ENCODE measurements around the gene LRPPRC. TPM values are rescaled to one million over a fixed set of nuclear protein-coding genes. Genes with fewer than 3 reads are reported as not detected.

LRPPRC gene
- total RNA-seq, 2 donors from 2014 or later, result 117 to 135 TPM

DNA sequence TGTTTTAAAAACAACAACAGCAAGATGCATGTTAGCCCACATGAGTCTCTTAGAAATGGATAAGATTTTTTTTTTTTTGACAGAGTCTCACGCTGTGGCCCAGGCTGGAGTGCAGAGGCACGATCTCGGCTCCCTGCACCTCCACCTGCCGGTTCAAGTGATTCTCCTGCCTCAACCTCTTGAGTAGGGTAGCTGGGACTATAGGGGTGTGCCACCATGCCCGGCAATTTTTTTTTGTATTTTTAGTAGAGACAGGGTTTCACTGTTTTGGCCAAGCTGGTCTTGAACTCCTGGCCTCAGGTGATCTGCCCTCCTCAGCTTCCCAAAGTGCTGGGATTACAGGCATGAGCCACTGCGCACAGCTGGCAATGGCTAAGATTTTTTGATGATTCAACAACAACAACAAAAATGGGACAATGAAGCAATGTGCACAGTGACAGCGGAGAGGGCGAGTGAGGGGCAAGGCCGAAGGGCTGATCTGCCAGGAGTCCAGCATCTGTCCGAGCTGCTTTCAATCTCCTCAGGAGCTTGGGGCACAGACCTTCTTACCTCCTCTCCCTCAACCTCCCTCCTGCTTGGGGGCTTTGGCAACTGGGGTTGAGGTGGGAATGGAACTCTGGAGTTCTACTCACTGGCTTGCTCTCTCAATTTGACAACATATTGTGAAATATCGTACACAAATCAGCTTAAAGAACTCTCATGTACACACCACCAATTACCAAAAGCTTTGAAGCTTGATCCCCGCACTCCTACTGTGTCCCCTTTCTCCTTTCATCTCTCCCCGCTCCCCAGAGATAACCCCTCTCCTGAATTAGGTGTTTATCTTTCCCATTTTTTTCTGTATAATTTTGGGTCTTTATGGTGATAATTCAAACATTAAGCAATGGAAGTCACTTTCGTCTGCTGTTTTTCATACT, 153.6 kb downstream of the LRPPRC start:
- H3K9me3 Mint-ChIP-seq, result no peaks in the 10 kb centered on the region

DNA sequence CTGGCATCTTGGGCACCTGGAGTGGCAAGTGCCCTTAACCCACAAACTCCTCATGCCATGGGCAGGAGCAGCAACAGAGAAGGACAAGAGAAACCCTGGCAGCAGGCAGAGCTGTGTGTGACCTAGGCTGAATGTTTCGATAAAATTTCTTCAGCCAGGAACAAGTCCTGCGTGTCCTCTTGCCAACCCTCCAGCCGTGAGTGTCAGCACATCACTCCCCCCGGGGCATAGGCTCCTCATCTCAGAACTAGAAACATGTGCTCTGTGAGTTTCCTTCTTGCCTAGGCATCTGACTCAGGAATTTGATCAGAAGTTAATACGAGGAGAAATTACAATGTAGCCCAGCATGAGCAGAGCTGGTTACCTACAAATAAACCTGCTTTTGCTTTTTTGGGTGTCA, 154.8 kb downstream of the LRPPRC start:
- no peak overlapping the region for H3K27ac ChIP-seq (ENCODE audit: low read depth, low read length)
- H3K4me1 ChIP-seq (ENCODE audit: control insufficient read depth, insufficient read depth, low read length), result no peaks in the 10 kb centered on the region
- no peaks in the 10 kb centered on the region for H3K36me3 ChIP-seq (ENCODE audit: control insufficient read depth, insufficient read depth, low read length)
- no peak for DNase-seq
- TF ChIP-seq, protein P1, sequence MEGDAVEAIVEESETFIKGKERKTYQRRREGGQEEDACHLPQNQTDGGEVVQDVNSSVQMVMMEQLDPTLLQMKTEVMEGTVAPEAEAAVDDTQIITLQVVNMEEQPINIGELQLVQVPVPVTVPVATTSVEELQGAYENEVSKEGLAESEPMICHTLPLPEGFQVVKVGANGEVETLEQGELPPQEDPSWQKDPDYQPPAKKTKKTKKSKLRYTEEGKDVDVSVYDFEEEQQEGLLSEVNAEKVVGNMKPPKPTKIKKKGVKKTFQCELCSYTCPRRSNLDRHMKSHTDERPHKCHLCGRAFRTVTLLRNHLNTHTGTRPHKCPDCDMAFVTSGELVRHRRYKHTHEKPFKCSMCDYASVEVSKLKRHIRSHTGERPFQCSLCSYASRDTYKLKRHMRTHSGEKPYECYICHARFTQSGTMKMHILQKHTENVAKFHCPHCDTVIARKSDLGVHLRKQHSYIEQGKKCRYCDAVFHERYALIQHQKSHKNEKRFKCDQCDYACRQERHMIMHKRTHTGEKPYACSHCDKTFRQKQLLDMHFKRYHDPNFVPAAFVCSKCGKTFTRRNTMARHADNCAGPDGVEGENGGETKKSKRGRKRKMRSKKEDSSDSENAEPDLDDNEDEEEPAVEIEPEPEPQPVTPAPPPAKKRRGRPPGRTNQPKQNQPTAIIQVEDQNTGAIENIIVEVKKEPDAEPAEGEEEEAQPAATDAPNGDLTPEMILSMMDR (conservative IDR thresholded peaks at IDR 0.05), result no peak
- WGBS, 2 experiments (ENCODE audit: insufficient coverage in 1 of 2, insufficient read length in 1 of 2), result 82 to 92% methylated on average over 5 of the region's 5 CpGs
- H3K4me3 Mint-ChIP-seq, result no peak overlapping the region
- H3K27me3 ChIP-seq (ENCODE audit: control insufficient read depth, insufficient read depth, low read length, poor library complexity, severe bottlenecking), result peaks cover 2% of the 10 kb centered on the region
- H3K9me3 Mint-ChIP-seq, result no peaks in the 10 kb centered on the region
- no peaks in the 10 kb centered on the region for H3K9me3 ChIP-seq (ENCODE audit: control insufficient read depth, low read length)
- no peak overlapping the region for H3K27ac Mint-ChIP-seq
- no peaks in the 10 kb centered on the region for H3K36me3 Mint-ChIP-seq (ENCODE audit: low read depth)
- no peaks in the 10 kb centered on the region for H3K4me1 Mint-ChIP-seq
- H3K27me3 Mint-ChIP-seq (ENCODE audit: insufficient read depth), result peaks cover 4% of the 10 kb centered on the region
- H3K9ac ChIP-seq (ENCODE audit: extremely low read depth, low read length, poor library complexity, severe bottlenecking), result no peak overlapping the region
- H3K4me3 ChIP-seq (ENCODE audit: low read length), result no peak overlapping the region

More for the DNA sequence above, 153.6 kb downstream of the LRPPRC start:
- Mint-ChIP-seq H3K27me3 (ENCODE audit: insufficient read depth) (peaks cover 6% of the 10 kb centered on the region), H3K4me3 (no peak overlapping the region), H3K36me3 (ENCODE audit: low read depth) (no peaks in the 10 kb centered on the region), H3K27ac (no peak overlapping the region), H3K4me1 (no peaks in the 10 kb centered on the region)
- no peaks in the 10 kb centered on the region for H3K9me3 ChIP-seq (ENCODE audit: control insufficient read depth, low read length)
- DNase-seq, result no peak
- no peak overlapping the region for H3K4me3 ChIP-seq (ENCODE audit: low read length)
- no peak overlapping the region for H3K27ac ChIP-seq (ENCODE audit: low read depth, low read length)
- 91 to 97% methylated on average over 7 to 14 of the region's 14 CpGs for WGBS, 2 experiments (ENCODE audit: insufficient coverage in 1 of 2, insufficient read length in 1 of 2)
- peaks cover 11% of the 10 kb centered on the region for H3K27me3 ChIP-seq (ENCODE audit: control insufficient read depth, insufficient read depth, low read length, poor library complexity, severe bottlenecking)
- TF ChIP-seq, protein P1 (conservative IDR thresholded peaks at IDR 0.05), result no peak
- H3K9ac ChIP-seq (ENCODE audit: extremely low read depth, low read length, poor library complexity, severe bottlenecking), result no peak overlapping the region
- no peaks in the 10 kb centered on the region for H3K36me3 ChIP-seq (ENCODE audit: control insufficient read depth, insufficient read depth, low read length)
- no peaks in the 10 kb centered on the region for H3K4me1 ChIP-seq (ENCODE audit: control insufficient read depth, insufficient read depth, low read length)

DNA sequence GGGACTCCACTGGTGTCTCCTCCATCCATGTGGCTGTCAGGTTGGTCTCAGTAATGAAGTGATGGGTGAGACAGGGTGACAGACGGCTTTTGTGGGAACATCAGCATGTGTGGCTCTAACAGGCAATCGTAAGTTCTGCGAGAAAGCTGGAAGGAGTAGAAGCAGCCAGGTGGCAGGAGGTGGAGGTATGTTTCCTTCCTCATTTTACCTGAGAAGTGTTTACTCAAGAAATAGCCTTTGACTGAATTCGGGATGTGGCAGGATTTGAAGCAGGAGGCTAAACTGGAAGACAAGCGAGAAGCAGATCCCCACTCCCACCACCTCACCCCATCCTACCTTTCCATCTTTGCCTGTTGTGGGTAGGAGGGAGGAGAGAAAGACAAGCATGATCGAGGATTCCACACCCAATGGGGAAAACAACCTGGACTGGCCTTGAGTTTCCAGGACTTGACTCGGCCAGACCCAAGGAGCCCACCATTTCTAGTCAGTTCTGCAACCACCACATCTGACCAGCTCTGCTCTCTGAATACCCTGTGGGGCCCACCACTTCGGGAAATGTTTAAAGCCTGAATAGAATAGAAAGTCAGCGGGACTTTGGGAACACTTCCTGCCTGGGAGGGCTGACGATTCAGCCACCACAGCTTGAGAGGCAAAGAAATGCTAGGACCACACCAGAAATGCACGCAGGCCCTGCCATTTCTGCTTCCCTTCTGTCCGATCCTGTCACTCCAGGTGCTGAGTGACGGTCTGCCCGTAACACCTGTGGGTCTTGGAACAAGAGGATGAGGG, 155.8 kb downstream of the LRPPRC start:
- WGBS, 2 experiments (ENCODE audit: insufficient coverage in 1 of 2, insufficient read length in 1 of 2), result 85 to 87% methylated on average over 4 to 12 of the region's 14 CpGs
- H3K4me1 ChIP-seq (ENCODE audit: control insufficient read depth, insufficient read depth, low read length), result no peaks in the 10 kb centered on the region
- no peak overlapping the region for H3K9ac ChIP-seq (ENCODE audit: extremely low read depth, low read length, poor library complexity, severe bottlenecking)
- DNase-seq, result no peak
- H3K9me3 ChIP-seq (ENCODE audit: control insufficient read depth, low read length), result no peaks in the 10 kb centered on the region
- no peak overlapping the region for H3K4me3 ChIP-seq (ENCODE audit: low read length)
- H3K27ac ChIP-seq (ENCODE audit: low read depth, low read length), result no peak overlapping the region
- no peaks in the 10 kb centered on the region for H3K9me3 Mint-ChIP-seq
- H3K27me3 ChIP-seq (ENCODE audit: control insufficient read depth, insufficient read depth, low read length, poor library complexity, severe bottlenecking), result no peaks in the 10 kb centered on the region
- H3K4me3 Mint-ChIP-seq, result no peak overlapping the region
- H3K36me3 ChIP-seq (ENCODE audit: control insufficient read depth, insufficient read depth, low read length), result no peaks in the 10 kb centered on the region
- no peaks in the 10 kb centered on the region for H3K36me3 Mint-ChIP-seq (ENCODE audit: low read depth)
- TF ChIP-seq, protein P1 (conservative IDR thresholded peaks at IDR 0.05), result no peak
- H3K27me3 Mint-ChIP-seq (ENCODE audit: insufficient read depth), result peaks cover 4% of the 10 kb centered on the region
- no peak overlapping the region for H3K27ac Mint-ChIP-seq
- no peaks in the 10 kb centered on the region for H3K4me1 Mint-ChIP-seq

Data from endodermal cell (in vitro differentiated cells).